Stimulated activated CD8-positive, alpha-beta memory T cell treated with anti-CD3 and anti-CD28 coated beads, Interleukin-2, amount 100 ng/mL, for 48 hours (primary cell): ENCODE measurements around the gene ADAMTS6.
"Not testable (repeated sequence)": the region's sequence is repeated elsewhere in the genome, so short reads cannot be mapped to it uniquely, and the experiment has no call there.

Experiments used
- DNase-seq, 2 donors: peaks; one replicate each; pipeline ENCODE4 v3.0.0-alpha.2; 2020; ENCODE audit warnings: low read depth in 2 of 2

The ADAMTS6 gene

GRCh38 chr5:65366655-65367054 lies 115.1 kb downstream of the ADAMTS6 start:
- DNase-seq = no peak

GRCh38 chr5:65364907-65365306 lies 116.8 kb downstream of the ADAMTS6 start:
- DNase-seq = no peak

- DNase-seq = no peak
Observed at GRCh38 chr5:65363499-65363898, 118.2 kb downstream of the ADAMTS6 start.

- no peak for DNase-seq
Observed at GRCh38 chr5:65359981-65360380, 121.7 kb downstream of the ADAMTS6 start.

- no peak for DNase-seq
Observed at GRCh38 chr5:65359569-65359968, 122.2 kb downstream of the ADAMTS6 start.

- DNase-seq = no peak
Observed at GRCh38 chr5:65356274-65356673, 125.4 kb downstream of the ADAMTS6 start.

GRCh38 chr5:65355301-65355700 lies 126.4 kb downstream of the ADAMTS6 start:
- DNase-seq = no peak

- DNase-seq = no peak
Observed at GRCh38 chr5:65341835-65342234, 139.9 kb downstream of the ADAMTS6 start.

GRCh38 chr5:65338606-65339151 lies 143.0 kb downstream of the ADAMTS6 start:
- DNase-seq = no peak

GRCh38 chr5:65334077-65334476 lies 147.6 kb downstream of the ADAMTS6 start:
- no peak for DNase-seq

GRCh38 chr5:65332591-65332990 lies 149.1 kb downstream of the ADAMTS6 start:
- DNase-seq = no peak

GRCh38 chr5:65329266-65329665 lies 152.5 kb downstream of the ADAMTS6 start:
- DNase-seq = no peak

- DNase-seq = no peak
Observed at GRCh38 chr5:65327582-65327981, 154.1 kb downstream of the ADAMTS6 start.

GRCh38 chr5:65326922-65327321 lies 154.8 kb downstream of the ADAMTS6 start:
- DNase-seq = no peak

GRCh38 chr5:65324226-65324625 lies 157.5 kb downstream of the ADAMTS6 start:
- no peak for DNase-seq

GRCh38 chr5:65320704-65321103 lies 161.0 kb downstream of the ADAMTS6 start:
- DNase-seq = not testable (repeated sequence)

- DNase-seq = no peak
Observed at GRCh38 chr5:65320250-65320649, 161.5 kb downstream of the ADAMTS6 start.

GRCh38 chr5:65307931-65308330 lies 173.8 kb downstream of the ADAMTS6 start:
- DNase-seq = no peak

GRCh38 chr5:65307088-65307487 lies 174.6 kb downstream of the ADAMTS6 start:
- no peak for DNase-seq

GRCh38 chr5:65305913-65306312 lies 175.8 kb downstream of the ADAMTS6 start:
- DNase-seq = no peak

- DNase-seq = no peak
Observed at GRCh38 chr5:65299861-65300260, 181.9 kb downstream of the ADAMTS6 start.

- no peak for DNase-seq
Observed at GRCh38 chr5:65296067-65296466, 185.7 kb downstream of the ADAMTS6 start.

- no peak for DNase-seq
Observed at GRCh38 chr5:65292196-65292595, 189.5 kb downstream of the ADAMTS6 start.

GRCh38 chr5:65290677-65291076 lies 191.0 kb downstream of the ADAMTS6 start:
- DNase-seq = no peak
